GM21619 (cell line): ENCODE data around the gene CDK18.
"Not testable (repeated sequence)": the region's sequence is repeated elsewhere in the genome, so short reads cannot be mapped to it uniquely, and the experiment has no call there.

ENCODE experiments used
- ATAC-seq: cut with Tn5 transposase; IDR thresholded peaks from one replicate; pipeline ENCODE4 v1.9.1; 2021; ENCODE audit not compliant: unreplicated experiment

Gene CDK18

DNA sequence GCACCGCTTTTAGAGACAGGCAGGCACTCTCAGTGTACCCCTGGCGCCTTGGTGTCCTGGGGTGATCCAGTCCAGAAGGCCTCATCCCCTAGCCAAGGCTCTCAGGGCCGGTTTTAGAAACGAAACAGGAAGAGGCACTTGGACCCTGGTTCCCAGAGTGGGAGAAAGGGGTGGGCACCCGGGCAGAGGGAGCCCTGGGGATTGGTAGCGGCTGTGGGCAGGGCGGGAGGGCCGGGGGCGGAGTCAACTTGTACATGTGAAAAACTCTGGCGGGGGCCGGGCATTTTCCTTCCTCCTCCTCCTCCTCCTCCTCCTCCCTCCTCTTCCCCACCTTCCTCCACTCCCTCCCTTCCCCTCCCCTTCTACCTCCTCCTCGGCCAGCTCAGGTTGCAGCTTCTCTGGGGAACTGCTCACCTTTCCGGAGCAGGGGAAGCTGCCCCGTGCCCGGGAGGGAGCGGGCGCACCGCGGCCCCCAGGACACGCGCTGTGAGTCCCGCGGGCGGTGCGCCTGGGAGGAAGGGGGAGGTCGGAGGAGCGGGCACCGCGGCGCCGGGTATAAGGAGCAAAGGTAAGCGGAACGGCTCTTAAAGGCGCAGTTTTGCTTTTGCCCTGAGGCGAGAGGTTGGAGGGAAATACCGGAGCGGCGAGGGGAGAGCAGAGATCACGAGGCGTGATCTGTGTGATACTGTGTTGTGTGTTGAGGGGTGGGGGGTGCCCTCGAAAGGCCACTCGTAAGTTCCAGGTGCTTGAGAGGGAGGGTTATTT lies at the start of gene CDK18:
Gene CDK18 (plus strand): TSS at position 359 of the 765 bp plus-strand sequence. CDS start 18,499 bp downstream, outside the sequence.
- no peak for ATAC-seq

GRCh38 chr1:205454903-205455335 lies 49.5 kb upstream of the CDK18 start:
- no peak for ATAC-seq

- no peak for ATAC-seq
These were observed 48.7 kb upstream of the CDK18 start, which contains the start of gene BLACAT1 for GRCh38 chr1:205455581-205456382. TSS of gene BLACAT1 (minus strand) at chr1:205456045.

- ATAC-seq, result no peak
These were observed 48.0 kb upstream of the CDK18 start for GRCh38 chr1:205456383-205456867.

- no peak for ATAC-seq
These were observed 47.4 kb upstream of the CDK18 start for GRCh38 chr1:205456868-205457745.

GRCh38 chr1:205458777-205459566 lies 45.5 kb upstream of the CDK18 start:
- ATAC-seq, result no peak

GRCh38 chr1:205465392-205465791 lies 39.1 kb upstream of the CDK18 start:
- no peak for ATAC-seq

- no peak for ATAC-seq
These were observed 37.8 kb upstream of the CDK18 start for GRCh38 chr1:205466595-205467220.

- no peak for ATAC-seq
These were observed 34.3 kb upstream of the CDK18 start for GRCh38 chr1:205470131-205470530.

- ATAC-seq, result no peak
These were observed 31.6 kb upstream of the CDK18 start for GRCh38 chr1:205472737-205473441.

DNA sequence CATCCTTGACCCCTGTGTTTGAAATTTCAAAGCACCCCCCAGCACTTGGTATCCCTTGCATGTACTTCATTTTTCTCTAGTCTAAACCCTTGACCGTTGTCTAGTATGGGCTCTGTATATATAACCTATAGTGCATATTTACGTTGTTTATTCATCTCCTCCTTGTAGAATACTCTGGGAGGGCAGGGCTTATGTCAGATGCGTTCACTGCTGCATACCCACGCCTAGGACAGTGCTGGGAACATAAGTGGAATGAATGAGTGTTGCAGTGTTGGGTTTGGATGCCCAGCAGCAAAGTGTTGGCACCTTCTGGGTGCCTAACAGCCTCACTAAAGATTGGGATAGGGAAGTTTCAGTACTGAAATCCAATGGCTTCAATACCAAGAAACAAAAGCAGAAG lies 31.0 kb upstream of the CDK18 start:
- ATAC-seq, result no peak

DNA sequence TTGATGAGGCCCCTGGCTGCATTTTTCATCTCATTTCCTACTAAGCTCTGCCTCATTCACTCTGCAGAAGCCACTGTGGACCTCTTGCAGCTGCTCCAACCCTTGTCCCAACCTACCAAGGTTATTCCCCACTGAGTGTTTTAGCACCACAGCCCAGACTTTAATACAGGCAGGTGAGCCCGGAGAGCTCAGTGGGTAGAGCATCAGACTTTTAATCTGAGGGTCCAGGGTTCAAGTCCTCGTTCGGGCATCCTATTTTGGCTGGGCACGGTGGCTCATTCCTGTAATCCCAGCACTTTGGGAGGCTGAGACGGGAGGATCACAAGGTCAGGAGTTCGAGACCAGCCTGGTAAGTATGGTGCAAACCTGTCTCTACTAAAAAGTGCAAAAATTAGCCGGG lies 30.5 kb upstream of the CDK18 start:
- ATAC-seq, result no peak

DNA sequence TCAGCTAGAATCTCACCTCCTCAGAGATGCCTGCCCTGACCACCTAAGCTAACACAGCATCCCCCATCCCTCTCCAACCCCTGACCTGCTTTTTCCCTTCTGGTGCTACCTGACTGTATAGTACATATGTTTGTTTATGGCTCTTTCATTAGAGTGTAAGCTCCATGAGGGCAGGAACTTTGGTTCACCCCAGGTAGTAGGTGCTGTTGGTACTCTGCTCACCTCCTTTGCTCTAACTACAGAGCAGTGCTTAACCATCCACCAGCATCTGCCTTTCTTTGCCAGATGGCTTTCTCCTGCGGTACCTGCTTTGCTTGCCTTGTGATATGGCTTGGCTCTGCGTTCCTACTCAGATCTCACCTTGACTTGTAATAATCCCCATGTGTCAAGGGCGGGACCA lies 29.9 kb upstream of the CDK18 start:
- no peak for ATAC-seq

DNA sequence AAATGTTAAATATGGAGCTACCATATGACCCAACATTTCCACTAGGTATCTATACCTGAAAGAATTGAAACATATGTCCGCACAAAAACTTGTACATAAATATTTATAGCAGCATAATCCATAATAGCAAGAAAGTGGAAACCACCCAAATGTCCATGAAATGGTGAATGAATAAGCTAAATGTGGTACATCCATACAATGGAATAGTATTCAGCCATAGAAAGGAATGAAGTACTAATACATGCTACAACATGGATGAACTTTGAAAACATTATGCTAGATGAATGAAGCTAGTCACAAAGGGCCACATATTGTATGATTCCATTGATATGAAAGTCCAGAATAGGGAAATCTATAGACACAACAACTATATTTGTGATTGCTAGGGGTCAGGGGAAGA lies 28.6 kb upstream of the CDK18 start:
- ATAC-seq, result no peak

DNA sequence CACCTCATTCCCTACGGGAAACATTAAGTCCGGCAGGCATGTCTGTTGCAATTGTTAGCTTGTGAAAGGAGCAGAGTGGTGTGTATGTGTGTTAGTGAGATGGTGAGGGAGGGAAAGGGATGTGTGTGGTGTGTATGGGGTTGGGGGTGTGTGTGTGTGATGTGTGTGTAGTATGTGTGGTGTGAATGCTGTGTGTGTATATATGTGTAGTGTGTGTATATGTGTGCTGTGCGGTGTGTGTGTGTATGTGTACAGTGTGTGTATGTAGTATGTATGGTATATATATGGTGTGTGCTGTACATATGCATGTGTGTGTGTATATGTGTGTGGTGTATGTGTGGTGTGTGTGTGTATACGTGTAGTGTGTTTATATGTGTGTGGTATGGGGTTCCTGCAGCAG lies 27.8 kb upstream of the CDK18 start:
- no peak for ATAC-seq

- no peak for ATAC-seq
These were observed 27.2 kb upstream of the CDK18 start for GRCh38 chr1:205477121-205477758.

DNA sequence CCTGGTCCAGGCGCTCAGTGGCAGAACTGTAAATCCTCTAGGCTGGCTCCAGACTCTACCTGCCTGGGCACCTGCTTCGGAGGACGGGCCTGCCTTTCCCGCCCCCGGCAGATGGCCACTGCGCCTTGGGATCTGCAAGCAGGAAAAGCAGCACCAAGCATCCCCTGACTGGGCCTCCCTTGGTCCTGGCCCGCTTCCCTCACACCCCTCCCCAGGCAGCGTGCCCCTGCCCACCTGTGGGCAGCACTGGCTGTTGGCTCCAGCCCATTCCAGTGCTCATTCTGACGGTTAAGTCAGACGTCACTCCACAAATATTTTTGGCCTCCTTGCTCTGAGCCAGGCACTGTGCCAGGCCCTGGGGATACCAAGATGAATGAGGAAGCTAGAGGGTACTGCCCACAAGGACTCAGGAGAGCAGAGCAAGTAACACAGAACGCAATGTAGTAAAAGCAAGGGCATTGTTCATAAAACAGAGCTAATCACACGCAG lies 26.7 kb upstream of the CDK18 start:
- ATAC-seq, result no peak

DNA sequence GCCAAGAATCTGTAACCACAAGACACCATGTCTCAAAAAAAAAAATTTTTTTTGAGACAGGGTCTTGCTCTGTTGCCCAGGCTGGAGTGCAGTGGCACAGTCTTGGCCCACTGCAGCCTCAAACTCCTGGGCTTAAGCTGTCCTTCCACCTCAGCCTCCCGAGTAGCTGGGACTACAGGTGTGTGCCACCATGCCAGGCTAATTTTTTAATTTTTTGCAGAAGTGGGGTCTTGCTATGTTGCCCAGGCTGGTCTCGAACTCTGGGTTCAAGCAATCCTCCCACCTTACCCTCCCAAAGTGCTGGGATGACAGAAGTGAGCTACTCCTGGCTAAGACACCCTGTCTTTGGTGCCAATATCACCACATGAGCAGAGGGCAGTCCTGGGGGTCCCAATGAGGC lies 25.5 kb upstream of the CDK18 start:
- ATAC-seq, result not testable (repeated sequence)
